ENCODE measurements around the gene EHMT1. TPM values are rescaled to one million over a fixed set of nuclear protein-coding genes. Genes with fewer than 3 reads are reported as not detected.

Gene EHMT1
- total and polyA plus RNA-seq, 2 donors from 2014 or later = 15.8 to 92.9 TPM

DNA sequence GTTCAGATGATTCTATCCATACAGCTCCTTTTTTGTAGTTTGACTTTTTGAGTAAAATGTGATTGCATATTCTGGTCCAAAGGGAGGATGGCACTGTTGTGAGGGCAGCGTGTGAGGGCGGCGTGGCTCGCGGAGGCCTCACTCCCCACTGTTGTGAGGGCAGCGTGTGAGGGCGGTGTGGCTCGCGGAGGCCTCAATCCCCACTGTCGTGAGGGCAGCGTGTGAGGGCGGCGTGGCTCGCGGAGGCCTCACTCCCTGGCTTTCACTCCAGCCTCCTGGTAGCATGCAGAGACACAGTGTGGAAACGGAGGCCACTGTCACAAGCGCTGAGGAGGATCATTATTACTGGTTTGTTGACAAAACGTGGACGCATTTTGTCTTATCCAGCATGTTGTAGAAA is 79.0 kb downstream of the EHMT1 start:
- TF ChIP-seq, protein P1, sequence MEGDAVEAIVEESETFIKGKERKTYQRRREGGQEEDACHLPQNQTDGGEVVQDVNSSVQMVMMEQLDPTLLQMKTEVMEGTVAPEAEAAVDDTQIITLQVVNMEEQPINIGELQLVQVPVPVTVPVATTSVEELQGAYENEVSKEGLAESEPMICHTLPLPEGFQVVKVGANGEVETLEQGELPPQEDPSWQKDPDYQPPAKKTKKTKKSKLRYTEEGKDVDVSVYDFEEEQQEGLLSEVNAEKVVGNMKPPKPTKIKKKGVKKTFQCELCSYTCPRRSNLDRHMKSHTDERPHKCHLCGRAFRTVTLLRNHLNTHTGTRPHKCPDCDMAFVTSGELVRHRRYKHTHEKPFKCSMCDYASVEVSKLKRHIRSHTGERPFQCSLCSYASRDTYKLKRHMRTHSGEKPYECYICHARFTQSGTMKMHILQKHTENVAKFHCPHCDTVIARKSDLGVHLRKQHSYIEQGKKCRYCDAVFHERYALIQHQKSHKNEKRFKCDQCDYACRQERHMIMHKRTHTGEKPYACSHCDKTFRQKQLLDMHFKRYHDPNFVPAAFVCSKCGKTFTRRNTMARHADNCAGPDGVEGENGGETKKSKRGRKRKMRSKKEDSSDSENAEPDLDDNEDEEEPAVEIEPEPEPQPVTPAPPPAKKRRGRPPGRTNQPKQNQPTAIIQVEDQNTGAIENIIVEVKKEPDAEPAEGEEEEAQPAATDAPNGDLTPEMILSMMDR (IDR thresholded peaks at IDR 0.05; ENCODE audit: borderline replicate concordance, extremely low read depth, insufficient read depth) = no peak
- no peak overlapping the region for H3K9ac ChIP-seq (ENCODE audit: low read length in 3 of 3)
- DNase-seq = no peak
- H3K27me3 ChIP-seq (ENCODE audit: control insufficient read depth, insufficient read depth, low read length) = no peaks in the 10 kb centered on the region
- no peak for FAIRE-seq
- no peak overlapping the region for H3K27ac ChIP-seq (ENCODE audit: low read depth in 2 of 2, low read length in 2 of 2)
- no peaks in the 10 kb centered on the region for H3K36me3 ChIP-seq (ENCODE audit: control insufficient read depth in 2 of 3, insufficient read depth in 3 of 3, low read length in 3 of 3)
- intact Hi-C loops (cut with DNase I) = no loop called here
- H3K9me3 ChIP-seq (ENCODE audit: control insufficient read depth in 2 of 3, insufficient read depth in 1 of 3, low read length in 3 of 3) = no peaks in the 10 kb centered on the region
- H3K4me3 ChIP-seq (ENCODE audit: low read length in 3 of 3) = no peak overlapping the region
- H3K4me1 ChIP-seq (ENCODE audit: control insufficient read depth in 2 of 3, insufficient read depth in 2 of 3, low read depth in 1 of 3, low read length in 3 of 3) = no peaks in the 10 kb centered on the region

DNA sequence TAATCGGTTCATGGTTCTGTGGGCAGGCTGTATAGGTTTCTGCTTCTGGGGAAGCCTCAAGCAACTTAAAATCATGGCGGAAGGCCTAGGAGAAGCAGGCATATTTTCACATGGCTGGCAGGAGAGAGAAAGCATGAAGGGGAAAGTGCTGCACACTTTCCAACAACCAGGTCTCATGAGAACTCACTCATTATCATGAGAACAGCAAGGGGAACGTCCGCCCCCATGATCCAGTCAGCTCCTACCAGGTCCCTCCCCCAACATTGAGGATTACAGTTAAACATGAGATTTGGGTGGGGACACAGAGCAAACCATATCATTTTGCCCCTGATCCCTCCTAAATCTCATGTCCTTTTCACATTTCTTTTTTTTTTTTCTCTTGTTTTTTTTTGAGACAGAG is 82.1 kb downstream of the EHMT1 start:
- intact Hi-C loops (cut with DNase I) = no loop called here
- H3K4me3 ChIP-seq (ENCODE audit: low read length in 3 of 3) = no peak overlapping the region
- H3K9ac ChIP-seq (ENCODE audit: low read length in 3 of 3) = no peak overlapping the region
- TF ChIP-seq, protein P1 (IDR thresholded peaks at IDR 0.05; ENCODE audit: borderline replicate concordance, extremely low read depth, insufficient read depth) = no peak
- DNase-seq (no peak), FAIRE-seq (no peak)
- no peaks in the 10 kb centered on the region for H3K36me3 ChIP-seq (ENCODE audit: control insufficient read depth in 2 of 3, insufficient read depth in 3 of 3, low read length in 3 of 3)
- no peaks in the 10 kb centered on the region for H3K9me3 ChIP-seq (ENCODE audit: control insufficient read depth in 2 of 3, insufficient read depth in 1 of 3, low read length in 3 of 3)
- no peaks in the 10 kb centered on the region for H3K27me3 ChIP-seq (ENCODE audit: control insufficient read depth, insufficient read depth, low read length)
- no peak overlapping the region for H3K27ac ChIP-seq (ENCODE audit: low read depth in 2 of 2, low read length in 2 of 2)
- H3K4me1 ChIP-seq (ENCODE audit: control insufficient read depth in 2 of 3, insufficient read depth in 2 of 3, low read depth in 1 of 3, low read length in 3 of 3) = peaks cover 3 to 10% (median 5%) of the 10 kb centered on the region in 3 donors

DNA sequence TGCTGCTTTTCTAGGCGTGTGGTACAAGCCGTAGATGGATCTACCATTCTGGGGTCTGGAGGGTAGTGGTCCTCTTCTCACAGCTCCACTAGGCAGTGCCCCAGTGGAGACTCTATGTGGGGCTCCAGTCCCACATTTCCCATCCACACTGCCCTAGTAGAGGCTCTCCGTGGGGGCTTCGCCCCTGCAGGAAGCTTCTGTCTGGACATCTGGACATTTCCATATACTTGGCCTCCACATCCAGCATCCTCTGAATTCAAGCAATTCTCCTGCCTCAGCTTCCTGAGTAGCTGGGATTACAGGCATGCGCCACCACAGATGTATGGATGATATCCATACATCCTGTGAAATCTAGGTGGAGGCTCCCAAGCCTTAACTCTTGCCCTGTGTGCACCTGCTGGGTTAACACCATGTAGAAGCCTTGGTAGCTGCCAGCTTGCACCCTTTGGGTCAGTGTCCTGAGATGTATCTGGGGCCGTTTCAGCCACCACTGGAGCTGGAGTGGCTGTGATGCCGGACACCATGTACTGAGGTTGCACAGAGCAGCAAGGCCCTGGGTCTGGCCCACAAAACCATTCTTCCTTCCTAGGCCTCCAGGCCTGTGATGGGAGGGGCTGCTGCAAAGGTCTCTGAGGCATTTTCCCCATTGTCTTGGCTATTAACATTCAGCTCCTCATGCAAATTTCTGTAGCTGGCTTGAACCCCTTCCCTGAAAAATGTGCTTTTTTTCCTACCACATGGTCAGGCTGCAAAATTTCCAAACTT is 84.0 kb downstream of the EHMT1 start:
- H3K36me3 ChIP-seq (ENCODE audit: control insufficient read depth in 2 of 3, insufficient read depth in 3 of 3, low read length in 3 of 3) = no peaks in the 10 kb centered on the region
- H3K4me3 ChIP-seq (ENCODE audit: low read length in 3 of 3) = no peak overlapping the region
- TF ChIP-seq, protein P1 (IDR thresholded peaks at IDR 0.05; ENCODE audit: borderline replicate concordance, extremely low read depth, insufficient read depth) = no peak
- intact Hi-C loops (cut with DNase I) = no loop called here
- H3K4me1 ChIP-seq (ENCODE audit: control insufficient read depth in 2 of 3, insufficient read depth in 2 of 3, low read depth in 1 of 3, low read length in 3 of 3) = peaks cover 3 to 10% (median 5%) of the 10 kb centered on the region in 3 donors
- H3K27me3 ChIP-seq (ENCODE audit: control insufficient read depth, insufficient read depth, low read length) = no peaks in the 10 kb centered on the region
- no peak overlapping the region for H3K27ac ChIP-seq (ENCODE audit: low read depth in 2 of 2, low read length in 2 of 2)
- no peak overlapping the region for H3K9ac ChIP-seq (ENCODE audit: low read length in 3 of 3)
- H3K9me3 ChIP-seq (ENCODE audit: control insufficient read depth in 2 of 3, insufficient read depth in 1 of 3, low read length in 3 of 3) = no peaks in the 10 kb centered on the region
- DNase-seq (no peak), FAIRE-seq (no peak)

Data from kidney (tissue), 14 donors.